Measurements from ENCODE around the gene HAND2. TPM values are rescaled to one million over a fixed set of nuclear protein-coding genes. Genes with fewer than 3 reads are reported as not detected.

The HAND2 gene
- total RNA-seq, 1 donor from 2014 or later: not detected

DNA sequence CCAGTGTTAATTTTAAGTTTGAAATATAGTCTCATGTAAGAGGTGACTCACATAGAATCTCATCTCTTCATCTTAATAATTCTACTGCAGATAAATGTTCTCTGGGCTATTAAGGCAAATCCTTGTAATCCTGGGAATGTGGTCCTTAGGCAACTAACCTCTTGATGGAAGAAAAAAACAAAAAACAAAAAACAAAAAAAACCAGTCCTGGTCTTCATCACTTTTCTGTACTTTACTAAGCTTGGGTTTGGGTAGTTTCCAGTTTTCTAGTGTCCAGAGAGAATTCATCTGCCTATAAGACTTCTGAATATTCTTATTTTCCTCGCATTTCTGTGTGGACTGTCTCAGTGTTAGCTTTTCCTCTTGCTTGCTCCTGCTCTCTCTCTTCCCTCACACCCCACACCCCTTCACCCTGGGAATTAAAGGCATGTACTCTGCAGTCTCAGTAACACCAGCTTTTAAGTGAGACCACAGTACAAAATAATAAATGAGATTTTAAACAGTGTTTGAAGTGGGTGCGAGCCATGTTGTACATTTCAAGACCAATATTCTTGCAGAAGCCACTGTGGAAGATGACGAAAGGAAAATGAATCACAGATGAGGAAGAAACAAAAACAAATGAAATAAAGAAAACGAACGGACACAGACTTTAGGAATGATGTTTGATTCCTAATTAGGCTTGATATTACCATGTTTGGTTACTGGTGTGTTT lies 51.7 kb downstream of the HAND2 start:
- FAIRE-seq (peak; percentile 67), DNase-seq (ENCODE audit: low read depth) (peak; percentile 85)
- peak overlapping the region; percentile 30 for H3K27ac ChIP-seq (ENCODE audit: low read depth, low read length)
- Mint-ChIP-seq H3K36me3 (ENCODE audit: low read depth, unreplicated experiment) (no peaks in the 10 kb centered on the region), H3K4me1 (ENCODE audit: low read depth, unreplicated experiment) (peaks cover 4% of the 10 kb centered on the region), H3K27ac (ENCODE audit: unreplicated experiment) (no peak overlapping the region), H3K27me3 (ENCODE audit: low read depth, unreplicated experiment) (no peaks in the 10 kb centered on the region), H3K9me3 (ENCODE audit: unreplicated experiment) (peaks cover under 1% of the 10 kb centered on the region), H3K4me3 (ENCODE audit: unreplicated experiment) (no peak overlapping the region)
- no peaks in the 10 kb centered on the region for H4K20me1 ChIP-seq (ENCODE audit: insufficient read depth, low read length)
- peak overlapping the region; percentile 72 for H3K4me2 ChIP-seq (ENCODE audit: low read length)
- H2AFZ ChIP-seq (ENCODE audit: low read depth, low read length): peak overlapping the region; percentile 50
- peak overlapping the region; percentile 15 for H3K4me3 ChIP-seq (ENCODE audit: insufficient read depth, low read depth, low read length)
- no peak overlapping the region for H3K9ac ChIP-seq (ENCODE audit: low read length)
- H3K79me2 ChIP-seq (ENCODE audit: insufficient read depth, low read length): no peaks in the 10 kb centered on the region
- no peaks in the 10 kb centered on the region for H3K27me3 ChIP-seq (ENCODE audit: insufficient read depth, low read length)
- no peaks in the 10 kb centered on the region for H3K36me3 ChIP-seq (ENCODE audit: insufficient read depth, low read length)
- H3K9me3 ChIP-seq (ENCODE audit: insufficient read depth, low read depth, low read length): no peaks in the 10 kb centered on the region
- TF ChIP-seq EZH2 (IDR thresholded peaks at IDR 0.05; ENCODE audit: insufficient read depth, low read length): no peak
- TF ChIP-seq, protein P1, sequence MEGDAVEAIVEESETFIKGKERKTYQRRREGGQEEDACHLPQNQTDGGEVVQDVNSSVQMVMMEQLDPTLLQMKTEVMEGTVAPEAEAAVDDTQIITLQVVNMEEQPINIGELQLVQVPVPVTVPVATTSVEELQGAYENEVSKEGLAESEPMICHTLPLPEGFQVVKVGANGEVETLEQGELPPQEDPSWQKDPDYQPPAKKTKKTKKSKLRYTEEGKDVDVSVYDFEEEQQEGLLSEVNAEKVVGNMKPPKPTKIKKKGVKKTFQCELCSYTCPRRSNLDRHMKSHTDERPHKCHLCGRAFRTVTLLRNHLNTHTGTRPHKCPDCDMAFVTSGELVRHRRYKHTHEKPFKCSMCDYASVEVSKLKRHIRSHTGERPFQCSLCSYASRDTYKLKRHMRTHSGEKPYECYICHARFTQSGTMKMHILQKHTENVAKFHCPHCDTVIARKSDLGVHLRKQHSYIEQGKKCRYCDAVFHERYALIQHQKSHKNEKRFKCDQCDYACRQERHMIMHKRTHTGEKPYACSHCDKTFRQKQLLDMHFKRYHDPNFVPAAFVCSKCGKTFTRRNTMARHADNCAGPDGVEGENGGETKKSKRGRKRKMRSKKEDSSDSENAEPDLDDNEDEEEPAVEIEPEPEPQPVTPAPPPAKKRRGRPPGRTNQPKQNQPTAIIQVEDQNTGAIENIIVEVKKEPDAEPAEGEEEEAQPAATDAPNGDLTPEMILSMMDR (IDR thresholded peaks at IDR 0.05; ENCODE audit: insufficient read depth, low read depth, low read length): no peak
- H3K4me1 ChIP-seq (ENCODE audit: insufficient read depth, low read length): peaks cover 9% of the 10 kb centered on the region

DNA sequence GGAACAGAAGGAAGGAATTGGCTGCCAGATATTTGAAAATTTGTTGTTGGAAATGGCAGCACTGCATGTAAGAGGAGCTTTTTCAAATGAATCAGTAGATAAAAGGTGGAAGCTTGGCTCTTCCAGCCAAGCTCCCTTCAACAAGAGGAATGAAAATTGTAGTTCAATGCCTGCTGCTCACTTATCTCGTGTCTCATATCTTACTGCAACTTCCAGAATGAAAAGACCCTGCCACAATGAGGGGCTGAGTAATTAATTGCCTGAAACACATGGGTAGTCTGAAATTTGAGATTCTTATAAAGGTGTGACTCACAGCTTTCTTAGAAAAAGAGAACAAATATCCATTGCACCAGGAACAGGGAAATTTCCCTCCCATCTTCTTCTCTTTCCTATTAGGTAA lies 53.0 kb downstream of the HAND2 start:
- Mint-ChIP-seq H3K27ac (ENCODE audit: unreplicated experiment) (no peak overlapping the region), H3K9me3 (ENCODE audit: unreplicated experiment) (peaks cover 3% of the 10 kb centered on the region), H3K36me3 (ENCODE audit: low read depth, unreplicated experiment) (no peaks in the 10 kb centered on the region), H3K4me1 (ENCODE audit: low read depth, unreplicated experiment) (peaks cover 4% of the 10 kb centered on the region), H3K27me3 (ENCODE audit: low read depth, unreplicated experiment) (no peaks in the 10 kb centered on the region), H3K4me3 (ENCODE audit: unreplicated experiment) (no peak overlapping the region)
- TF ChIP-seq, protein P1 (IDR thresholded peaks at IDR 0.05; ENCODE audit: insufficient read depth, low read depth, low read length): no peak
- TF ChIP-seq EZH2 (IDR thresholded peaks at IDR 0.05; ENCODE audit: insufficient read depth, low read length): no peak
- Histone ChIP-seq H3K9ac (ENCODE audit: low read length) (no peak overlapping the region), H3K79me2 (ENCODE audit: insufficient read depth, low read length) (no peaks in the 10 kb centered on the region), H3K27ac (ENCODE audit: low read depth, low read length) (no peak overlapping the region), H3K4me3 (ENCODE audit: insufficient read depth, low read depth, low read length) (no peak overlapping the region), H2AFZ (ENCODE audit: low read depth, low read length) (no peak overlapping the region), H3K9me3 (ENCODE audit: insufficient read depth, low read depth, low read length) (no peaks in the 10 kb centered on the region), H3K4me2 (ENCODE audit: low read length) (no peak overlapping the region), H3K36me3 (ENCODE audit: insufficient read depth, low read length) (no peaks in the 10 kb centered on the region), H3K4me1 (ENCODE audit: insufficient read depth, low read length) (peaks cover 9% of the 10 kb centered on the region), H3K27me3 (ENCODE audit: insufficient read depth, low read length) (no peaks in the 10 kb centered on the region), H4K20me1 (ENCODE audit: insufficient read depth, low read length) (no peaks in the 10 kb centered on the region)
- no peak for FAIRE-seq
- peak; percentile 93 for DNase-seq (ENCODE audit: low read depth)

Other genes starting within 250 kb of the HAND2 start
- gene HMGB2, start 195.9 kb downstream of the HAND2 start, total RNA-seq: 12.3 and 18.3 TPM in 2 replicates
- 8.8 and 9.4 TPM in 2 replicates for gene SAP30, start 159.3 kb downstream of the HAND2 start, total RNA-seq
- 4.3 and 7.3 TPM in 2 replicates for gene SCRG1, start 131.1 kb downstream of the HAND2 start, total RNA-seq